OCI-LY3 (cell line): ENCODE data around the gene TNMD.

Experiments used
- H2AFZ ChIP-seq: fragments of 200-600, 300-600 bp; shearing (Covaris generic); 2 replicates; pipeline ENCODE4 v1.6.0; 2014; ENCODE audit warnings: antibody characterized with exemption, low read depth, low read length
- H3K27ac ChIP-seq: fragments of 200-600, 300-600 bp; sonication (generic); 2 replicates; pipeline ENCODE4 v1.5.1; 2014; ENCODE audit warnings: mild to moderate bottlenecking, low read length, moderate library complexity, mixed read lengths
- H3K27me3 ChIP-seq: fragments of 200-600, 300-600 bp; sonication (generic); 2 replicates; pipeline ENCODE4 v1.6.1; 2014; ENCODE audit warnings: low read depth, low read length, mixed read lengths
- H3K36me3 ChIP-seq: fragments of 200-600, 300-600 bp; sonication (generic); replicated peaks from 2 replicates; pipeline ENCODE3; 2014; ENCODE audit warnings: low read depth, low read length, mixed read lengths
- H3K4me1 ChIP-seq: fragments of 300-600, 200-600 bp; sonication (generic); 2 replicates; pipeline ENCODE4 v1.6.1; 2014; ENCODE audit warnings: low read length, mixed read lengths
- H3K4me2 ChIP-seq: fragments of 200-600, 300-600 bp; sonication (generic); 2 replicates; pipeline ENCODE4 v1.6.1; 2014; ENCODE audit warnings: low read length, mixed read lengths
- H3K4me3 ChIP-seq: fragments of 300-600, 200-600 bp; sonication (generic); 2 replicates; pipeline ENCODE4 v1.5.1; 2014; ENCODE audit warnings: antibody characterized with exemption, mild to moderate bottlenecking, low read length, moderate library complexity
- H3K79me2 ChIP-seq: fragments of 300-600, 200-600 bp; shearing (Covaris generic); 2 replicates; pipeline ENCODE4 v1.6.1; 2014; ENCODE audit warnings: mild to moderate bottlenecking, low read length, mixed read lengths
- H3K9ac ChIP-seq: fragments of 300-600, 200-600 bp; shearing (Covaris generic); 2 replicates; pipeline ENCODE4 v1.6.0; 2014; ENCODE audit warnings: mild to moderate bottlenecking, low read length, moderate library complexity
- H3K9me3 ChIP-seq: fragments of 200-600, 300-600 bp; shearing (Covaris generic); 2 replicates; pipeline ENCODE4 v1.6.1; 2014; ENCODE audit warnings: low read length, mixed read lengths; ENCODE audit not compliant: insufficient read depth
- H4K20me1 ChIP-seq: fragments of 200-600, 300-600 bp; sonication (generic); 2 replicates; pipeline ENCODE4 v1.6.1; 2016; ENCODE audit warnings: low read length, mixed read lengths; ENCODE audit not compliant: insufficient read depth
- CTCF ChIP-seq: fragments of 200-600, 300-600 bp; sonication (generic); IDR thresholded peaks from 2 replicates; pipeline ENCODE4 v1.5.1; 2014; ENCODE audit warnings: antibody characterized with exemption, low read length, low read depth
- EZH2phosphoT487 ChIP-seq: fragments of 200-600 bp; shearing (Covaris generic); IDR thresholded peaks from 2 replicates; pipeline ENCODE4 v1.6.1; 2018; ENCODE audit warnings: antibody characterized with exemption, mixed run types, low read depth

TNMD gene

GRCh38 chrX:100625985-100626491, 41.3 kb downstream of the TNMD start:
- Histone ChIP-seq H3K27ac (no peak overlapping the region), H3K79me2 (no peaks in the 10 kb centered on the region), H3K27me3 (peaks cover 67% of the 10 kb centered on the region), H4K20me1 (peaks cover 49% of the 10 kb centered on the region), H3K4me2 (no peak overlapping the region; the same call in 1 of the 2 replicates), H3K4me1 (peaks cover 15% of the 10 kb centered on the region), H3K36me3 (no peaks in the 10 kb centered on the region), H3K9me3 (no peaks in the 10 kb centered on the region), H3K9ac (no peak overlapping the region), H3K4me3 (no peak overlapping the region), H2AFZ (no peak overlapping the region)
- no peak for TF ChIP-seq CTCF
- TF ChIP-seq EZH2phosphoT487: peak; percentile 97

- Histone ChIP-seq H3K9me3 (no peaks in the 10 kb centered on the region), H3K4me3 (no peak overlapping the region), H3K27ac (no peak overlapping the region), H3K4me2 (no peak overlapping the region), H3K9ac (no peak overlapping the region), H2AFZ (no peak overlapping the region), H3K27me3 (peaks cover 89% of the 10 kb centered on the region), H3K4me1 (no peaks in the 10 kb centered on the region), H3K36me3 (no peaks in the 10 kb centered on the region), H4K20me1 (peaks cover 22% of the 10 kb centered on the region; the same call in 1 of the 2 replicates), H3K79me2 (no peaks in the 10 kb centered on the region)
- no peak for TF ChIP-seq EZH2phosphoT487
- no peak for TF ChIP-seq CTCF
These were observed 50.3 kb downstream of the TNMD start for GRCh38 chrX:100635040-100635439.

GRCh38 chrX:100635989-100636320, 51.2 kb downstream of the TNMD start:
- H3K4me3 ChIP-seq: no peak overlapping the region
- H3K27ac ChIP-seq: no peak overlapping the region
- no peak overlapping the region for H2AFZ ChIP-seq
- peaks cover 85% of the 10 kb centered on the region for H3K27me3 ChIP-seq
- no peaks in the 10 kb centered on the region for H3K36me3 ChIP-seq
- H3K9me3 ChIP-seq: no peaks in the 10 kb centered on the region
- H3K4me1 ChIP-seq: no peaks in the 10 kb centered on the region
- no peak overlapping the region for H3K4me2 ChIP-seq
- no peak overlapping the region for H3K9ac ChIP-seq
- no peak for TF ChIP-seq EZH2phosphoT487
- TF ChIP-seq CTCF: no peak
- H4K20me1 ChIP-seq: peaks cover 15% of the 10 kb centered on the region; the same call in 1 of the 2 replicates
- no peaks in the 10 kb centered on the region for H3K79me2 ChIP-seq

- no peaks in the 10 kb centered on the region for H3K79me2 ChIP-seq
- peaks cover 19% of the 10 kb centered on the region; the same call in 1 of the 2 replicates for H4K20me1 ChIP-seq
- H3K36me3 ChIP-seq: no peaks in the 10 kb centered on the region
- H3K9ac ChIP-seq: no peak within 1 kb of the TSS
- no peak within 1 kb of the TSS for H3K4me2 ChIP-seq
- H3K4me1 ChIP-seq: no peaks in the 10 kb centered on the region
- no peak within 1 kb of the TSS for H2AFZ ChIP-seq
- H3K27ac ChIP-seq: no peak within 1 kb of the TSS
- H3K27me3 ChIP-seq: peaks cover 85% of the 10 kb centered on the region
- no peak within 1 kb of the TSS for H3K4me3 ChIP-seq
- no peaks in the 10 kb centered on the region for H3K9me3 ChIP-seq
- TF ChIP-seq CTCF: peak; percentile 38
- TF ChIP-seq EZH2phosphoT487: no peak
These were observed 51.7 kb downstream of the TNMD start, which contains the start of gene TSPAN6 for GRCh38 chrX:100636321-100636991. TSPAN6 (minus strand) TSS chrX:100636806; CDS start chrX:100636694, 112 bp downstream.
